GM23338 (cell line): ENCODE measurements around the gene CYB5A. TPM values are rescaled to one million over a fixed set of nuclear protein-coding genes. Genes with fewer than 3 reads are reported as not detected.

Experiments used
- ATAC-seq: fragments of 200-7000 bp; cut with Tn5 transposase; 3 replicates; pipeline ENCODE4 v1.9.1; 2020
- DNase-seq: peaks from one replicate; pipeline ENCODE4 v3.0.0-alpha.2; 2015; ENCODE audit warnings: low spot score
- H2AFZ ChIP-seq: fragments of 200-600 bp; sonication (generic); 2 replicates; pipeline ENCODE4 v1.8.0; 2016; ENCODE audit warnings: antibody characterized with exemption, mild to moderate bottlenecking, moderate library complexity
- H3F3A ChIP-seq: fragments of 200-600 bp; sonication (generic); replicated peaks from 2 replicates; pipeline ENCODE4 v1.8.0; 2017; ENCODE audit warnings: antibody characterized with exemption, mixed run types, low read depth
- H3K27ac ChIP-seq: fragments of 200-600 bp; sonication (generic); 2 replicates; pipeline ENCODE4 v1.6.1; 2016; ENCODE audit warnings: low read depth
- H3K27me3 ChIP-seq: fragments of 200-600 bp; sonication (generic); 2 replicates; pipeline ENCODE4 v1.8.0; 2016; ENCODE audit warnings: mild to moderate bottlenecking, mixed run types, moderate library complexity; ENCODE audit not compliant: insufficient read depth
- H3K36me3 ChIP-seq: fragments of 200-600 bp; sonication (generic); 2 replicates; pipeline ENCODE4 v1.8.0; 2016; ENCODE audit warnings: mild to moderate bottlenecking; ENCODE audit not compliant: insufficient read depth
- H3K4me1 ChIP-seq: fragments of 200-600 bp; sonication (generic); 2 replicates; pipeline ENCODE4 v1.8.0; 2016; ENCODE audit warnings: mild to moderate bottlenecking, moderate library complexity; ENCODE audit not compliant: insufficient read depth
- H3K4me2 ChIP-seq: fragments of 200-600 bp; sonication (generic); 2 replicates; pipeline ENCODE4 v1.7.1; 2017; ENCODE audit warnings: mixed run types
- H3K4me3 ChIP-seq: fragments of 200-600 bp; sonication (generic); 2 replicates; pipeline ENCODE4 v1.6.1; 2016; ENCODE audit warnings: mixed run types
- H3K79me2 ChIP-seq: fragments of 200-600 bp; sonication (generic); replicated peaks from 2 replicates; pipeline ENCODE4 v1.8.0; 2017; ENCODE audit warnings: mild to moderate bottlenecking; ENCODE audit not compliant: insufficient read depth
- H3K9me2 ChIP-seq: fragments of 200-600 bp; sonication (generic); 2 replicates; pipeline ENCODE4 v1.8.0; 2017; ENCODE audit not compliant: insufficient read depth
- H4K20me1 ChIP-seq: fragments of 200-600 bp; sonication (generic); replicated peaks from 2 replicates; pipeline ENCODE4 v1.8.0; 2017; ENCODE audit warnings: mild to moderate bottlenecking; ENCODE audit not compliant: insufficient read depth
- H3K27ac Mint-ChIP-seq: 2 replicates; pipeline ENCODE4 v1.8.0; 2020; ENCODE audit warnings: inconsistent platforms, mild to moderate bottlenecking, moderate library complexity, mixed read lengths
- H3K27me3 Mint-ChIP-seq: 3 replicates; pipeline ENCODE4 v1.8.0; 2022; ENCODE audit warnings: low read depth, mild to moderate bottlenecking, moderate library complexity, mixed read lengths, inconsistent platforms; ENCODE audit not compliant: insufficient read depth, poor library complexity
- H3K36me3 Mint-ChIP-seq: 3 replicates; pipeline ENCODE4 v1.8.0; 2021; ENCODE audit warnings: low read depth, mild to moderate bottlenecking, inconsistent platforms, moderate library complexity, mixed read lengths
- H3K4me1 Mint-ChIP-seq: 3 replicates; pipeline ENCODE4 v1.8.0; 2020; ENCODE audit warnings: mild to moderate bottlenecking, inconsistent platforms, mixed read lengths
- H3K4me3 Mint-ChIP-seq: 3 replicates; pipeline ENCODE4 v1.8.0; 2021; ENCODE audit warnings: moderate library complexity, mild to moderate bottlenecking, inconsistent platforms, mixed read lengths
- H3K9me3 Mint-ChIP-seq: 3 replicates; pipeline ENCODE4 v1.8.0; 2020; ENCODE audit warnings: moderate library complexity, mild to moderate bottlenecking, inconsistent platforms, mixed read lengths
- CREB1 ChIP-seq: fragments of 250-450 bp; sonication (Bioruptor Pico); IDR thresholded peaks from 2 replicates; pipeline ENCODE4 v1.5.0; 2020; ENCODE audit warnings: low read depth, mild to moderate bottlenecking, moderate library complexity
- CTCF ChIP-seq, 2 experiments: fragments of 200-600 bp in 1 of 2; sonication (generic) in 1 of 2; conservative IDR thresholded peaks; 2 replicates each; pipeline versions ENCODE4 v1.5.1 to v1.6.1; 2016 to 2017; ENCODE audit warnings: antibody characterized with exemption in 2 of 2, low read depth in 2 of 2, mild to moderate bottlenecking in 2 of 2, moderate library complexity in 1 of 2
- EZH2phosphoT487 ChIP-seq: fragments of 200-600 bp; sonication (generic); IDR thresholded peaks from one replicate; pipeline ENCODE4 v1.8.1; 2018; ENCODE audit warnings: antibody characterized with exemption; ENCODE audit not compliant: unreplicated experiment
- JUNB ChIP-seq: IDR thresholded peaks from one replicate; pipeline ENCODE4 v1.6.1; 2016; ENCODE audit warnings: antibody characterized with exemption; ENCODE audit not compliant: unreplicated experiment
- NANOG ChIP-seq: IDR thresholded peaks from 2 replicates; pipeline ENCODE4 v1.6.1; 2016; ENCODE audit warnings: antibody characterized with exemption, borderline replicate concordance
- STAT1 ChIP-seq: IDR thresholded peaks from one replicate; pipeline ENCODE4 v1.6.1; 2016; ENCODE audit warnings: antibody characterized with exemption; ENCODE audit not compliant: unreplicated experiment
- ZNF331 ChIP-seq: fragments of 250-450 bp; sonication (Bioruptor Pico); IDR thresholded peaks from 2 replicates; pipeline ENCODE4 v1.5.0; 2020; ENCODE audit warnings: low read depth, mild to moderate bottlenecking, moderate library complexity
- polyA plus RNA-seq: library from polyadenylated mRNA; unstranded; fragments of >200 nt; fragmentation: Nextera tagmentation; extraction: Ambion mirVana; gene quantifications from 2 replicates; pipeline ENCODE4 v1.2.1, GENCODE V29; 2016
- total RNA-seq: library from RNA; depleted of rRNA; stranded (reverse); fragments of >200 nt; shearing (Covaris generic); gene quantifications from 2 replicates; pipeline ENCODE4 v1.2.3, GENCODE V29; 2014
- TF ChIP-seq, protein P1 (sequence below): fragments of 250-450 bp; sonication (Bioruptor Pico); IDR thresholded peaks from 2 replicates; pipeline ENCODE4 v1.5.0; 2020; ENCODE audit warnings: mild to moderate bottlenecking, moderate library complexity
- TF ChIP-seq, protein P2 (sequence below): IDR thresholded peaks from one replicate; pipeline ENCODE4 v1.6.1; 2018; ENCODE audit warnings: antibody characterized with exemption; ENCODE audit not compliant: unreplicated experiment

CYB5A gene
- total and polyA plus RNA-seq, 2 experiments from 2014 or later, result 136 to 283 TPM

DNA sequence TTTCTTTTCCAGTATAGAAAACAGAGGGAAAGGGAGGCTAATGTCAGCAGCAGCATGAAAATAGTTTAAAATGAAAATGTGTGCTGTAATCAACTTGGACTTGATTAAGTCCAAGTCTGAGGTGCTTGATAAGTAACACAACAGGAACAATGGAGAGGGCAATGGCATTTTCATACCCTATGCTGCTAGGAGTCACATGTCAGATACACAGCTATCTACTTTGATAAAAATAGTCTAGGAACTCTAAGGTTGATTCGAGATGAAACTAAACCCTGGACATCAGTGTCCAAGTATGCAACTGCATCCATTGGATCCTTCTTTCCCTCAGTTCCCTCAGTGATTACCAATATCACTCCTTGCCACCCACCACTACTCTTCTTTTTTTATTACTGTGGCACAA is 19.2 kb upstream of the CYB5A start:
- Histone ChIP-seq H3K79me2 (no peaks in the 10 kb centered on the region), H2AFZ (no peak overlapping the region), H3K9me2 (no peaks in the 10 kb centered on the region), H3K4me3 (no peak overlapping the region), H3F3A (no peaks in the 10 kb centered on the region), H4K20me1 (no peaks in the 10 kb centered on the region), H3K36me3 (no peaks in the 10 kb centered on the region), H3K27me3 (no peaks in the 10 kb centered on the region), H3K4me1 (no peaks in the 10 kb centered on the region), H3K27ac (no peak overlapping the region), H3K4me2 (no peak overlapping the region)
- Mint-ChIP-seq H3K36me3 (peaks cover 2% of the 10 kb centered on the region; the same call in 2 of the 3 replicates), H3K4me1 (no peaks in the 10 kb centered on the region), H3K27ac (no peak overlapping the region), H3K27me3 (peaks cover 3% of the 10 kb centered on the region), H3K4me3 (no peak overlapping the region), H3K9me3 (peaks cover 11% of the 10 kb centered on the region; the same call in 1 of the 3 replicates)
- DNase-seq (no peak), ATAC-seq (no peak)
- no peak for TF ChIP-seq NANOG
- no peak for TF ChIP-seq CREB1

DNA sequence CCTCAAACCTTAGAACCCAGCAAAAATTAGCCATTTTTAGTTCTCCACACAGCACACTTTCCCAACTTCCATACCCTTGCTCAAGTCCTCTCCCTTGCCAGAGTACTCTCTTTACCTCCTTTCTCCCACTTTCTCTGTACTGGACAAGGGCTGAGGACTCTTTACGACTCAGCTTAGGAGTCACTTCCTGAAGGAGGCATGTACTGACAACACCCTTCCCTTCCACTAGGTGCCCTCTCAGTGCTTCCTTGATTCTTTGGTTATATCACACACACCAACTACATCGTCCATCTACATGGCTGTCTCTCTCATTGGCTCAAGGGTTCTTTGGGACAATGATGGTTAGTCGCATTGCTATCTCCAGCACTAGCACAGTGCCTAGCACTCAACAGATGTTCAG is 18.6 kb upstream of the CYB5A start:
- peak; percentile 68 for DNase-seq

More for the DNA sequence above, 18.6 kb upstream of the CYB5A start:
- H3K27me3 Mint-ChIP-seq, result peaks cover 3% of the 10 kb centered on the region
- H3K4me3 ChIP-seq, result no peak overlapping the region
- H4K20me1 ChIP-seq, result no peaks in the 10 kb centered on the region
- H3K36me3 ChIP-seq, result no peaks in the 10 kb centered on the region
- H3K79me2 ChIP-seq, result no peaks in the 10 kb centered on the region
- no peaks in the 10 kb centered on the region for H3K4me1 ChIP-seq
- H3K9me3 Mint-ChIP-seq, result peaks cover 11% of the 10 kb centered on the region; the same call in 1 of the 3 replicates
- H3K27me3 ChIP-seq, result no peaks in the 10 kb centered on the region
- no peak overlapping the region for H3K27ac ChIP-seq
- H3K4me1 Mint-ChIP-seq, result no peaks in the 10 kb centered on the region
- ATAC-seq, result peak; percentile 97
- no peak overlapping the region for H3K4me3 Mint-ChIP-seq
- no peak overlapping the region; the same call in 1 of the 2 replicates for H2AFZ ChIP-seq
- peaks cover 2% of the 10 kb centered on the region; the same call in 2 of the 3 replicates for H3K36me3 Mint-ChIP-seq
- H3K27ac Mint-ChIP-seq, result no peak overlapping the region
- H3K9me2 ChIP-seq, result no peaks in the 10 kb centered on the region
- H3K4me2 ChIP-seq, result no peak overlapping the region
- TF ChIP-seq STAT1 (no peak), JUNB (no peak), ZNF331 (CRISPR knock-in tag) (no peak), CREB1 (no peak), EZH2phosphoT487 (no peak), CTCF (conservative IDR thresholded peaks at IDR 0.05; ENCODE audit: low read depth in 2 of 2) (peak; percentile 53 to 67)
- TF ChIP-seq, protein P1, sequence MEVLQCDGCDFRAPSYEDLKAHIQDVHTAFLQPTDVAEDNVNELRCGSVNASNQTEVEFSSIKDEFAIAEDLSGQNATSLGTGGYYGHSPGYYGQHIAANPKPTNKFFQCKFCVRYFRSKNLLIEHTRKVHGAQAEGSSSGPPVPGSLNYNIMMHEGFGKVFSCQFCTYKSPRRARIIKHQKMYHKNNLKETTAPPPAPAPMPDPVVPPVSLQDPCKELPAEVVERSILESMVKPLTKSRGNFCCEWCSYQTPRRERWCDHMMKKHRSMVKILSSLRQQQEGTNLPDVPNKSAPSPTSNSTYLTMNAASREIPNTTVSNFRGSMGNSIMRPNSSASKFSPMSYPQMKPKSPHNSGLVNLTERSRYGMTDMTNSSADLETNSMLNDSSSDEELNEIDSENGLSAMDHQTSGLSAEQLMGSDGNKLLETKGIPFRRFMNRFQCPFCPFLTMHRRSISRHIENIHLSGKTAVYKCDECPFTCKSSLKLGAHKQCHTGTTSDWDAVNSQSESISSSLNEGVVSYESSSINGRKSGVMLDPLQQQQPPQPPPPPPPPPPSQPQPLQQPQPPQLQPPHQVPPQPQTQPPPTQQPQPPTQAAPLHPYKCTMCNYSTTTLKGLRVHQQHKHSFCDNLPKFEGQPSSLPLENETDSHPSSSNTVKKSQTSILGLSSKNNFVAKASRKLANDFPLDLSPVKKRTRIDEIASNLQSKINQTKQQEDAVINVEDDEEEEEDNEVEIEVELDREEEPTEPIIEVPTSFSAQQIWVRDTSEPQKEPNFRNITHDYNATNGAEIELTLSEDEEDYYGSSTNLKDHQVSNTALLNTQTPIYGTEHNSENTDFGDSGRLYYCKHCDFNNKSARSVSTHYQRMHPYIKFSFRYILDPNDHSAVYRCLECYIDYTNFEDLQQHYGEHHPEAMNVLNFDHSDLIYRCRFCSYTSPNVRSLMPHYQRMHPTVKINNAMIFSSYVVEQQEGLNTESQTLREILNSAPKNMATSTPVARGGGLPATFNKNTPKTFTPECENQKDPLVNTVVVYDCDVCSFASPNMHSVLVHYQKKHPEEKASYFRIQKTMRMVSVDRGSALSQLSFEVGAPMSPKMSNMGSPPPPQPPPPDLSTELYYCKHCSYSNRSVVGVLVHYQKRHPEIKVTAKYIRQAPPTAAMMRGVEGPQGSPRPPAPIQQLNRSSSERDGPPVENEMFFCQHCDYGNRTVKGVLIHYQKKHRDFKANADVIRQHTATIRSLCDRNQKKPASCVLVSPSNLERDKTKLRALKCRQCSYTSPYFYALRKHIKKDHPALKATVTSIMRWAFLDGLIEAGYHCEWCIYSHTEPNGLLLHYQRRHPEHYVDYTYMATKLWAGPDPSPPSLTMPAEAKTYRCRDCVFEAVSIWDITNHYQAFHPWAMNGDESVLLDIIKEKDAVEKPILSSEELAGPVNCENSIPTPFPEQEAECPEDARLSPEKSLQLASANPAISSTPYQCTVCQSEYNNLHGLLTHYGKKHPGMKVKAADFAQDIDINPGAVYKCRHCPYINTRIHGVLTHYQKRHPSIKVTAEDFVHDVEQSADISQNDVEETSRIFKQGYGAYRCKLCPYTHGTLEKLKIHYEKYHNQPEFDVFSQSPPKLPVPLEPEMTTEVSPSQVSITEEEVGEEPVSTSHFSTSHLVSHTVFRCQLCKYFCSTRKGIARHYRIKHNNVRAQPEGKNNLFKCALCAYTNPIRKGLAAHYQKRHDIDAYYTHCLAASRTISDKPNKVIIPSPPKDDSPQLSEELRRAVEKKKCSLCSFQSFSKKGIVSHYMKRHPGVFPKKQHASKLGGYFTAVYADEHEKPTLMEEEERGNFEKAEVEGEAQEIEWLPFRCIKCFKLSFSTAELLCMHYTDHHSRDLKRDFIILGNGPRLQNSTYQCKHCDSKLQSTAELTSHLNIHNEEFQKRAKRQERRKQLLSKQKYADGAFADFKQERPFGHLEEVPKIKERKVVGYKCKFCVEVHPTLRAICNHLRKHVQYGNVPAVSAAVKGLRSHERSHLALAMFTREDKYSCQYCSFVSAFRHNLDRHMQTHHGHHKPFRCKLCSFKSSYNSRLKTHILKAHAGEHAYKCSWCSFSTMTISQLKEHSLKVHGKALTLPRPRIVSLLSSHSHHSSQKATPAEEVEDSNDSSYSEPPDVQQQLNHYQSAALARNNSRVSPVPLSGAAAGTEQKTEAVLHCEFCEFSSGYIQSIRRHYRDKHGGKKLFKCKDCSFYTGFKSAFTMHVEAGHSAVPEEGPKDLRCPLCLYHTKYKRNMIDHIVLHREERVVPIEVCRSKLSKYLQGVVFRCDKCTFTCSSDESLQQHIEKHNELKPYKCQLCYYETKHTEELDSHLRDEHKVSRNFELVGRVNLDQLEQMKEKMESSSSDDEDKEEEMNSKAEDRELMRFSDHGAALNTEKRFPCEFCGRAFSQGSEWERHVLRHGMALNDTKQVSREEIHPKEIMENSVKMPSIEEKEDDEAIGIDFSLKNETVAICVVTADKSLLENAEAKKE (CRISPR knock-in tag), result no peak
- TF ChIP-seq, protein P2, sequence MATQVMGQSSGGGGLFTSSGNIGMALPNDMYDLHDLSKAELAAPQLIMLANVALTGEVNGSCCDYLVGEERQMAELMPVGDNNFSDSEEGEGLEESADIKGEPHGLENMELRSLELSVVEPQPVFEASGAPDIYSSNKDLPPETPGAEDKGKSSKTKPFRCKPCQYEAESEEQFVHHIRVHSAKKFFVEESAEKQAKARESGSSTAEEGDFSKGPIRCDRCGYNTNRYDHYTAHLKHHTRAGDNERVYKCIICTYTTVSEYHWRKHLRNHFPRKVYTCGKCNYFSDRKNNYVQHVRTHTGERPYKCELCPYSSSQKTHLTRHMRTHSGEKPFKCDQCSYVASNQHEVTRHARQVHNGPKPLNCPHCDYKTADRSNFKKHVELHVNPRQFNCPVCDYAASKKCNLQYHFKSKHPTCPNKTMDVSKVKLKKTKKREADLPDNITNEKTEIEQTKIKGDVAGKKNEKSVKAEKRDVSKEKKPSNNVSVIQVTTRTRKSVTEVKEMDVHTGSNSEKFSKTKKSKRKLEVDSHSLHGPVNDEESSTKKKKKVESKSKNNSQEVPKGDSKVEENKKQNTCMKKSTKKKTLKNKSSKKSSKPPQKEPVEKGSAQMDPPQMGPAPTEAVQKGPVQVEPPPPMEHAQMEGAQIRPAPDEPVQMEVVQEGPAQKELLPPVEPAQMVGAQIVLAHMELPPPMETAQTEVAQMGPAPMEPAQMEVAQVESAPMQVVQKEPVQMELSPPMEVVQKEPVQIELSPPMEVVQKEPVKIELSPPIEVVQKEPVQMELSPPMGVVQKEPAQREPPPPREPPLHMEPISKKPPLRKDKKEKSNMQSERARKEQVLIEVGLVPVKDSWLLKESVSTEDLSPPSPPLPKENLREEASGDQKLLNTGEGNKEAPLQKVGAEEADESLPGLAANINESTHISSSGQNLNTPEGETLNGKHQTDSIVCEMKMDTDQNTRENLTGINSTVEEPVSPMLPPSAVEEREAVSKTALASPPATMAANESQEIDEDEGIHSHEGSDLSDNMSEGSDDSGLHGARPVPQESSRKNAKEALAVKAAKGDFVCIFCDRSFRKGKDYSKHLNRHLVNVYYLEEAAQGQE, result no peak
- no peaks in the 10 kb centered on the region for H3F3A ChIP-seq
